SW480 (cell line): ENCODE measurements around the gene MYO1B.

Experiments
- DNase-seq: peaks from one replicate; pipeline ENCODE4 v3.0.0-alpha.2; 2016; ENCODE audit warnings: low spot score

Gene MYO1B

GRCh38 chr2:191322828-191323506 lies 77.8 kb downstream of the MYO1B start:
- DNase-seq, result no peak

- DNase-seq, result no peak
These were observed 80.6 kb downstream of the MYO1B start for GRCh38 chr2:191325651-191326365.

- no peak for DNase-seq
These were observed 82.3 kb downstream of the MYO1B start for GRCh38 chr2:191327484-191327883.

- no peak for DNase-seq
These were observed 83.1 kb downstream of the MYO1B start for GRCh38 chr2:191328150-191328809.

- DNase-seq, result no peak
These were observed 84.6 kb downstream of the MYO1B start for GRCh38 chr2:191329841-191330240.

- DNase-seq, result no peak
These were observed 88.7 kb downstream of the MYO1B start for GRCh38 chr2:191333911-191334357.

- no peak for DNase-seq
These were observed 90.8 kb downstream of the MYO1B start for GRCh38 chr2:191335875-191336464.

- DNase-seq, result no peak
These were observed 96.2 kb downstream of the MYO1B start for GRCh38 chr2:191341436-191341835.

GRCh38 chr2:191343796-191344338 lies 98.7 kb downstream of the MYO1B start:
- DNase-seq, result no peak

GRCh38 chr2:191345788-191346187 lies 100.6 kb downstream of the MYO1B start:
- DNase-seq, result no peak

- no peak for DNase-seq
These were observed 102.0 kb downstream of the MYO1B start for GRCh38 chr2:191347154-191347553.

- DNase-seq, result no peak
These were observed 102.7 kb downstream of the MYO1B start for GRCh38 chr2:191347881-191348280.

GRCh38 chr2:191349990-191350389 lies 104.8 kb downstream of the MYO1B start:
- no peak for DNase-seq

GRCh38 chr2:191350826-191351225 lies 105.6 kb downstream of the MYO1B start:
- no peak for DNase-seq

GRCh38 chr2:191351298-191351697 lies 106.1 kb downstream of the MYO1B start:
- no peak for DNase-seq

GRCh38 chr2:191351921-191352320 lies 106.7 kb downstream of the MYO1B start:
- DNase-seq, result peak; percentile 5

- peak; percentile 55 for DNase-seq
These were observed 107.3 kb downstream of the MYO1B start for GRCh38 chr2:191352536-191352935.

GRCh38 chr2:191355170-191355758 lies 110.1 kb downstream of the MYO1B start:
- no peak for DNase-seq

- no peak for DNase-seq
These were observed 112.5 kb downstream of the MYO1B start for GRCh38 chr2:191357678-191358077.

- DNase-seq, result no peak
These were observed 113.3 kb downstream of the MYO1B start for GRCh38 chr2:191358325-191359025.

- DNase-seq, result no peak
These were observed 113.9 kb downstream of the MYO1B start for GRCh38 chr2:191359133-191359532.
